A673 (cell line): Measurements from ENCODE around the gene POU4F3.

ENCODE experiments used
- EZH2 ChIP-seq: fragments of 200-600 bp; sonication (generic); IDR thresholded peaks from 2 replicates; pipeline ENCODE4 v1.6.1; 2017; ENCODE audit warnings: borderline replicate concordance, low read depth, mild to moderate bottlenecking, mixed read lengths, antibody characterized with exemption, low read length; ENCODE audit not compliant: poor library complexity, severe bottlenecking
- TF ChIP-seq, protein P1 (sequence below): fragments of 300-800, 200-600 bp; sonication (generic); conservative IDR thresholded peaks from 2 replicates; pipeline ENCODE4 v1.5.1; 2017; ENCODE audit warnings: low read depth, mild to moderate bottlenecking, antibody characterized with exemption, low read length, moderate library complexity, mixed read lengths

DNA sequence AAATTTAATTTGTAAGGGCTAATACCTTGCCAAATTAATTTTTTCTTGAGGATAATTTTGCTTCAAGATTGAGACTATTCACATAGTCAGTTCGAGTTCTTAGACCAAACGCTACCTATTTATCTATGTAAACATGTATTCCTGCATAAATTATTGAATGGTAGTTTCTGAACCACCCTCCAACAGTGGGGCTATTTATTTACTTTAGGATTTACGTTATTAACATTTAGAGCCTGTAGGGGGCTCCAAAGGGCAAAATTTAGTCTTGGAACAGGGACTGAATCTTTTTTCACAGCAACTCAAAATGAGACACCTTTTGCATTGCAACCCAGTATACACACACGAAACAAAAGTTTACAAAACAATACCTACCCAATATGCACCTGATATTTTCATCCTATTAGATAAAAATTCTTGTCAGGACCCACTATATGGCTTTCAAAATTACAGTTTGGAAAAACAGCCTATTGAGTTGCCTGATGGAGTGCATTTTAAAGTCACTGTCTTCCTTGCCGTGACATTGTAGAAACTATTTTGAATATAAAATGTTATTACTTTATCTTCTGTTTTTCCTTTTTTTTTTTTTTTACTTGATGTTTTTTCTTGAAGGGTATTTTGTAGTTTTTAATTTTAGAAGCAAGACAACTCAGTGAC, 47.1 kb upstream of the POU4F3 start:
- TF ChIP-seq, protein P1, sequence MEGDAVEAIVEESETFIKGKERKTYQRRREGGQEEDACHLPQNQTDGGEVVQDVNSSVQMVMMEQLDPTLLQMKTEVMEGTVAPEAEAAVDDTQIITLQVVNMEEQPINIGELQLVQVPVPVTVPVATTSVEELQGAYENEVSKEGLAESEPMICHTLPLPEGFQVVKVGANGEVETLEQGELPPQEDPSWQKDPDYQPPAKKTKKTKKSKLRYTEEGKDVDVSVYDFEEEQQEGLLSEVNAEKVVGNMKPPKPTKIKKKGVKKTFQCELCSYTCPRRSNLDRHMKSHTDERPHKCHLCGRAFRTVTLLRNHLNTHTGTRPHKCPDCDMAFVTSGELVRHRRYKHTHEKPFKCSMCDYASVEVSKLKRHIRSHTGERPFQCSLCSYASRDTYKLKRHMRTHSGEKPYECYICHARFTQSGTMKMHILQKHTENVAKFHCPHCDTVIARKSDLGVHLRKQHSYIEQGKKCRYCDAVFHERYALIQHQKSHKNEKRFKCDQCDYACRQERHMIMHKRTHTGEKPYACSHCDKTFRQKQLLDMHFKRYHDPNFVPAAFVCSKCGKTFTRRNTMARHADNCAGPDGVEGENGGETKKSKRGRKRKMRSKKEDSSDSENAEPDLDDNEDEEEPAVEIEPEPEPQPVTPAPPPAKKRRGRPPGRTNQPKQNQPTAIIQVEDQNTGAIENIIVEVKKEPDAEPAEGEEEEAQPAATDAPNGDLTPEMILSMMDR: peak; percentile 76
- no peak for TF ChIP-seq EZH2
